ENCODE results near the gene STAP1. TPM values are rescaled to one million over a fixed set of nuclear protein-coding genes. Genes with fewer than 3 reads are reported as not detected.

The STAP1 gene
- total RNA-seq, 1 experiment from 2014 or later = not detected

- Histone ChIP-seq H3K27ac (ENCODE audit: insufficient read length, low read depth, low read length) (no peak overlapping the region), H3K18ac (ENCODE audit: insufficient read length, low read depth, low read length) (no peak overlapping the region), H3K9ac (ENCODE audit: extremely low read depth, insufficient read length, low read length) (no peak overlapping the region), H2BK15ac (ENCODE audit: low read depth, low read length) (no peak overlapping the region), H3K79me1 (ENCODE audit: insufficient read depth, low read depth, low read length, poor library complexity, severe bottlenecking) (no peaks in the 10 kb centered on the region), H3K4me1 (ENCODE audit: insufficient read depth, low read length) (no peaks in the 10 kb centered on the region), H3K9me3 (ENCODE audit: control insufficient read depth, low read depth, low read length) (no peaks in the 10 kb centered on the region), H3K4ac (ENCODE audit: low read depth, low read length) (no peak overlapping the region), H3K23me2 (ENCODE audit: insufficient read length, low read depth, low read length, poor library complexity, severe bottlenecking) (no peaks in the 10 kb centered on the region), H2AK5ac (ENCODE audit: insufficient read length, low read length) (no peak overlapping the region), H3K79me2 (ENCODE audit: insufficient read depth, low read length) (no peaks in the 10 kb centered on the region), H3T11ph (ENCODE audit: low read length) (no peak overlapping the region), H2BK12ac (ENCODE audit: insufficient read length, low read depth, low read length) (no peak overlapping the region), H3K56ac (ENCODE audit: insufficient read length, low read depth, low read length) (no peak overlapping the region), H3K27me3 (ENCODE audit: insufficient read depth, low read length) (no peaks in the 10 kb centered on the region), H2BK5ac (ENCODE audit: insufficient read length, low read length) (no peak overlapping the region), H3K14ac (ENCODE audit: insufficient read depth, low read length) (no peak overlapping the region), H4K91ac (ENCODE audit: insufficient read length, low read depth, low read length) (no peak overlapping the region), H2BK120ac (ENCODE audit: low read depth, low read length, poor library complexity, severe bottlenecking) (no peak overlapping the region), H4K8ac (replicated peaks; ENCODE audit: insufficient read length, low read depth, low read length) (no peak overlapping the region), H3K23ac (ENCODE audit: insufficient read length, low read depth, low read length) (no peak overlapping the region), H4K20me1 (ENCODE audit: control insufficient read depth, insufficient read depth, insufficient read length) (no peaks in the 10 kb centered on the region), H4K5ac (ENCODE audit: insufficient read length, low read depth, low read length) (no peak overlapping the region), H2BK20ac (ENCODE audit: low read depth, low read length, poor library complexity, severe bottlenecking) (no peak overlapping the region), H3K4me2 (ENCODE audit: insufficient read depth, insufficient read length, low read length) (no peak overlapping the region), H2AFZ (ENCODE audit: low read length) (no peak overlapping the region)
- DNase-seq = no peak
- Mint-ChIP-seq H3K4me3 (no peak overlapping the region), H3K9me3 (peaks cover 0 to 2% of the 10 kb centered on the region in 2 experiments; a peak in 4 of 5 replicates), H3K4me1 (no peaks in the 10 kb centered on the region; a peak in 1 of 4 replicates), H3K27me3 (ENCODE audit: low read depth) (no peaks in the 10 kb centered on the region), H3K27ac (no peak overlapping the region), H3K36me3 (ENCODE audit: insufficient read depth in 1 of 3, low read depth in 3 of 3) (peaks cover 3 to 8% (median 5%) of the 10 kb centered on the region in 3 experiments; a peak in 6 of 7 replicates)
- WGBS (ENCODE audit: extremely low coverage, insufficient read length, low lambda C conversion rate) = no CpG with 5 or more reads among the region's 4 CpGs
- no peak for TF ChIP-seq CTCF (conservative IDR thresholded peaks at IDR 0.05)
Observed at GRCh38 chr4:67608027-67608426, 49.5 kb downstream of the STAP1 start.
